MCF 10A (cell line): ENCODE results near the gene ALDH9A1. TPM values are rescaled to one million over a fixed set of nuclear protein-coding genes. Genes with fewer than 3 reads are reported as not detected.

ENCODE experiments used
- BruUV-seq: library from RNA; stranded (reverse); fragments of 400-500 nt; replicated peaks from 2 replicates; lab custom pipeline; 2021; lab: Mats Ljungman, UMichigan
- CTCF ChIA-PET: fragments of 300-600 bp; sonication (Branson Sonifier 250); formaldehyde crosslinking; extraction: SDS; loops from one replicate; lab custom pipeline; 2021; ENCODE audit warnings: antibody characterized with exemption, inconsistent platforms; lab: Yijun Ruan, JAX
- POLR2A ChIA-PET: fragments of 300-600, 350-650 bp; sonication (Branson Sonifier 250); formaldehyde crosslinking; extraction: SDS; loops from one replicate; lab custom pipeline; 2020; ENCODE audit warnings: antibody characterized with exemption, inconsistent platforms; lab: Yijun Ruan, JAX
- DNase-seq: peaks from one replicate; pipeline ENCODE4 v3.0.0-alpha.2; 2018; ENCODE audit not compliant: unreplicated experiment
- H3K27ac Mint-ChIP-seq: one replicate; pipeline ENCODE4 v1.8.0; 2022; ENCODE audit warnings: mild to moderate bottlenecking, low read depth, mixed read lengths; ENCODE audit not compliant: unreplicated experiment
- H3K27me3 Mint-ChIP-seq: one replicate; pipeline ENCODE4 v1.8.0; 2022; ENCODE audit warnings: mixed read lengths; ENCODE audit not compliant: insufficient read depth, unreplicated experiment
- H3K36me3 Mint-ChIP-seq: one replicate; pipeline ENCODE4 v1.8.0; 2022; ENCODE audit warnings: mild to moderate bottlenecking, moderate library complexity, mixed read lengths; ENCODE audit not compliant: insufficient read depth, unreplicated experiment
- H3K4me1 Mint-ChIP-seq: one replicate; pipeline ENCODE4 v1.8.0; 2022; ENCODE audit warnings: mixed read lengths; ENCODE audit not compliant: insufficient read depth, unreplicated experiment
- H3K4me3 Mint-ChIP-seq: one replicate; pipeline ENCODE4 v1.8.0; 2022; ENCODE audit warnings: mild to moderate bottlenecking, moderate library complexity, mixed read lengths; ENCODE audit not compliant: unreplicated experiment
- H3K9me3 Mint-ChIP-seq: one replicate; pipeline ENCODE4 v1.8.0; 2022; ENCODE audit warnings: mixed read lengths; ENCODE audit not compliant: unreplicated experiment
- intact Hi-C: fragments of 100-400 bp; cut with micrococcal nuclease; formaldehyde crosslinking; loops from 2 replicates; pipeline ENCODE4 v1.14.1; 2022
- total RNA-seq: library from RNA; stranded (reverse); gene quantifications from 2 replicates; pipeline ENCODE4 v1.2.3, GENCODE V29; 2022
- TF ChIP-seq, protein P1 (sequence below): fragments of 200-600 bp; IDR thresholded peaks from one replicate; pipeline ENCODE4 v1.8.0; 2022; ENCODE audit warnings: antibody characterized with exemption, mild to moderate bottlenecking; ENCODE audit not compliant: unreplicated experiment

The ALDH9A1 gene
- total RNA-seq, 1 experiment from 2014 or later = 67.1 TPM

DNA sequence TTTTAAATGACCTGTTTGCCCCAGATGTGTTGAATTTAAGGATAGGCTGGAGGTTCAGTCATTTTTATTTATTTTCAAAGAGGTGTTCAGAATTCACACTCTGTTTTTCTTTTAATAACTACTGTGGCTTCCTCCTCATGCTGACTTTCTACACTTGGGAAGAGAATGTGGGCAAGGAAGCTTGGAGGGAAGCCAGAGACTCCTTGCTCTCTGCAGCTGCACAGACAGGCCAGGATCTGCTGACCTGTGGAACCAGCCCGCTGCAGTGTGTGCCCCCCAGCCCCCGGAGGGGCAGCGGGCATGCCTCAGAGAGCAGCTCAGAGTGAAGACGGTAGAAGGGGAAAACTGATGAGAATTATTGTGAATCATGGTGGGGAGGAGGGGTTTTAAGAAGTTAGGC lies 50.4 kb downstream of the ALDH9A1 start:
- H3K27ac Mint-ChIP-seq = no peak overlapping the region
- no peak for DNase-seq
- CTCF ChIA-PET = interaction anchor here (0.6 to 5.4 kb wide), 12 partner anchors 10 to 561 kb away, joined by 3 to 52 read pairs (median 4); no protein-coding TSS in a partner anchor
- POLR2A ChIA-PET = interaction anchor here (0.7 to 2.0 kb wide), 7 partner anchors 9 to 124 kb away, joined by 3 to 7 read pairs (median 3); partner anchors contain the start of gene MGST3
- no peaks in the 10 kb centered on the region for H3K27me3 Mint-ChIP-seq
- no peaks in the 10 kb centered on the region for H3K9me3 Mint-ChIP-seq
- intact Hi-C loops = no loop called here
- no TSS peak for BruUV-seq
- H3K4me3 Mint-ChIP-seq = no peak overlapping the region
- peaks cover 17% of the 10 kb centered on the region for H3K4me1 Mint-ChIP-seq
- TF ChIP-seq, protein P1, sequence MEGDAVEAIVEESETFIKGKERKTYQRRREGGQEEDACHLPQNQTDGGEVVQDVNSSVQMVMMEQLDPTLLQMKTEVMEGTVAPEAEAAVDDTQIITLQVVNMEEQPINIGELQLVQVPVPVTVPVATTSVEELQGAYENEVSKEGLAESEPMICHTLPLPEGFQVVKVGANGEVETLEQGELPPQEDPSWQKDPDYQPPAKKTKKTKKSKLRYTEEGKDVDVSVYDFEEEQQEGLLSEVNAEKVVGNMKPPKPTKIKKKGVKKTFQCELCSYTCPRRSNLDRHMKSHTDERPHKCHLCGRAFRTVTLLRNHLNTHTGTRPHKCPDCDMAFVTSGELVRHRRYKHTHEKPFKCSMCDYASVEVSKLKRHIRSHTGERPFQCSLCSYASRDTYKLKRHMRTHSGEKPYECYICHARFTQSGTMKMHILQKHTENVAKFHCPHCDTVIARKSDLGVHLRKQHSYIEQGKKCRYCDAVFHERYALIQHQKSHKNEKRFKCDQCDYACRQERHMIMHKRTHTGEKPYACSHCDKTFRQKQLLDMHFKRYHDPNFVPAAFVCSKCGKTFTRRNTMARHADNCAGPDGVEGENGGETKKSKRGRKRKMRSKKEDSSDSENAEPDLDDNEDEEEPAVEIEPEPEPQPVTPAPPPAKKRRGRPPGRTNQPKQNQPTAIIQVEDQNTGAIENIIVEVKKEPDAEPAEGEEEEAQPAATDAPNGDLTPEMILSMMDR = no peak
- peaks cover 46% of the 10 kb centered on the region for H3K36me3 Mint-ChIP-seq

DNA sequence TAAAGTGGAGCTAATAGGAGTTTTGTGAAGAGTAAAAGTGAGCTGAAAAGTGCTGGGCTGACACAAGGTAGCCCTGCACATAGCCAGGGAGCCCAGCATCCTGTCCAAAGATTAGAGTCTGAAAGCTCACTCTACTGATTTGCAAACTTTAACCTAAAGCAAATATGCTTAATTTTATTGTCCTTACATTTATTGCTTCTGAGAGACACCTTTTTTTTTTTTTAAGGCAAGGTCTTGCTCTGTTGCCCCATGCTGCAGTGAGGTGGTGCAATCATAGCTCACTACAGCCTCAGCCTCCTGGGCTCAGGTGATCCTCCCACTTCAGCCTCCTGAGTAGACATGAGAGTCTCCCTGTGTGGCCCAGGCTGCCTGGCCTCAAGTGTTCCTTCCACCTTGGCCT lies 50.8 kb downstream of the ALDH9A1 start:
- ChIA-PET POLR2A (interaction anchor here (0.8 to 2.0 kb wide), 6 partner anchors 10 to 125 kb away, joined by 3 to 7 read pairs (median 3); no protein-coding TSS in a partner anchor), CTCF (interaction anchor here (0.5 to 5.4 kb wide), 14 partner anchors 11 to 1432 kb away, joined by 3 to 52 read pairs (median 4); no protein-coding TSS in a partner anchor)
- no peaks in the 10 kb centered on the region for H3K9me3 Mint-ChIP-seq
- no TSS peak for BruUV-seq
- no peak overlapping the region for H3K27ac Mint-ChIP-seq
- DNase-seq = no peak
- intact Hi-C loops = no loop called here
- H3K4me3 Mint-ChIP-seq = no peak overlapping the region
- H3K4me1 Mint-ChIP-seq = peaks cover 17% of the 10 kb centered on the region
- H3K27me3 Mint-ChIP-seq = no peaks in the 10 kb centered on the region
- TF ChIP-seq, protein P1 = no peak
- peaks cover 42% of the 10 kb centered on the region for H3K36me3 Mint-ChIP-seq

DNA sequence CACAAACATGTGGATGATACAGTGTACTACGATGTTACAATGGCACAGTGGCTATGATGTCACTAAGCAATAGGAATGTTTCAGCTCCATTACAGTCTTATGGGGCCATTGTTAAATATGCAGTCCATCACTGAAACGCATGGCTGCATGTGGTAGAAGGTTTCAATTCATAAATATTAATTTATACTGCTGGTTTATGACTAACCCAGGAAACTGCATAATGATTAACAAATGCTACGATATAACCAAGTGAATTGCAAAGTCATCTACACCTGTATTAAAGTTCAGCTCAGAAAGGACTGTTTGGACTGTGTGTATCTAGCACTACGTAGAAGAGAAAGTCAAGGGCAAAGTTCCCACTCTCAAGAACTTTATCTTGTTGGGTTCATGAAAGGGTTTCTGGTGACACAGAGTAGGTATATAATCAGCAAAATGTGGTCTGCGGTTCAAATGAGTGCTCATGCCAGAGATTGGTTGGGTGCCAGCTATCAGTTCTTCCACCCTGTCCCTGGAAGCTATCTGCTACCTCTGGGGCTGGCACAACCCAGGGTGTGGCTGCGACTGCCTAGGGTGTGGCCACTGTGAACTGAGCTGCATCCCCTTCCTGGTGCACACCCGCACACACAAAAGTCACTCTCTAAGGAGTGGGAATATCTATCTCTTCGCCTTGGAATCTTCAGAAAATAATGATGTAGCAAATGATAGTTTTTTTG lies 52.6 kb downstream of the ALDH9A1 start:
- peak; percentile 42 for DNase-seq
- intact Hi-C loops = no loop called here
- Mint-ChIP-seq H3K36me3 (peaks cover 27% of the 10 kb centered on the region), H3K9me3 (no peaks in the 10 kb centered on the region), H3K4me3 (no peak overlapping the region), H3K27ac (no peak overlapping the region), H3K27me3 (no peaks in the 10 kb centered on the region), H3K4me1 (peaks cover 17% of the 10 kb centered on the region)
- ChIA-PET CTCF (interaction anchor here (0.6 to 5.4 kb wide), 13 partner anchors 9 to 1224 kb away, joined by 3 to 52 read pairs (median 5); no protein-coding TSS in a partner anchor), POLR2A (interaction anchor here (0.5 to 4.2 kb wide), 8 partner anchors 9 to 183 kb away, joined by 3 to 46 read pairs (median 3); partner anchors contain the start of genes ALDH9A1 and MGST3)
- TF ChIP-seq, protein P1 = no peak
- no TSS peak for BruUV-seq
